ENCODE measurements around the gene SPART. TPM values are rescaled to one million over a fixed set of nuclear protein-coding genes. Genes with fewer than 3 reads are reported as not detected.

SPART gene
- polyA plus RNA-seq, 1 donor from 2014 or later, result 52.4 TPM

- H3K9me3 ChIP-seq (ENCODE audit: low read length), result no peaks in the 10 kb centered on the region
These were observed 60.2 kb downstream of the SPART start for GRCh38 chr13:36286006-36286405.

GRCh38 chr13:36282821-36283432, 63.3 kb downstream of the SPART start:
- H4K20me1 ChIP-seq (ENCODE audit: insufficient read depth), result no peaks in the 10 kb centered on the region
- H3K9ac ChIP-seq (ENCODE audit: low read length), result no peak overlapping the region
- H2AFZ ChIP-seq (ENCODE audit: low read depth, low read length), result no peak overlapping the region
- no peaks in the 10 kb centered on the region for H3K9me3 ChIP-seq (ENCODE audit: low read length)
- H3K27me3 ChIP-seq (ENCODE audit: insufficient read depth, low read depth, low read length), result no peaks in the 10 kb centered on the region
- H3K4me2 ChIP-seq (ENCODE audit: low read length), result no peak overlapping the region
- no peak overlapping the region for H3K4me3 ChIP-seq (ENCODE audit: low read length)
- H3K27ac ChIP-seq (ENCODE audit: low read length), result no peak overlapping the region
- H3F3A ChIP-seq (ENCODE audit: insufficient read depth, low read length, poor library complexity, severe bottlenecking), result no peaks in the 10 kb centered on the region
- H3K9me2 ChIP-seq (ENCODE audit: insufficient read depth, low read length), result no peaks in the 10 kb centered on the region
- no peaks in the 10 kb centered on the region for H3K36me3 ChIP-seq (ENCODE audit: insufficient read depth, low read length)
- no peaks in the 10 kb centered on the region for H3K79me2 ChIP-seq (replicated peaks; ENCODE audit: insufficient read depth, low read length)
- TF ChIP-seq REST (IDR thresholded peaks at IDR 0.05; ENCODE audit: borderline replicate concordance) (peak; percentile 83), SMC3 (conservative IDR thresholded peaks at IDR 0.05; ENCODE audit: poor library complexity) (peak; percentile 86), EZH2 (IDR thresholded peaks at IDR 0.05; ENCODE audit: borderline replicate concordance, insufficient read depth, low read length, poor library complexity, severe bottlenecking) (no peak), RAD21 (conservative IDR thresholded peaks at IDR 0.05) (peak; percentile 91), CTCF (IDR thresholded peaks at IDR 0.05; ENCODE audit: poor library complexity, severe bottlenecking) (peak; percentile 89)

More at GRCh38 chr13:36286006-36286405, 60.2 kb downstream of the SPART start:
- H3K79me2 ChIP-seq (replicated peaks; ENCODE audit: insufficient read depth, low read length), result no peaks in the 10 kb centered on the region
- H3K9me2 ChIP-seq (ENCODE audit: insufficient read depth, low read length), result no peaks in the 10 kb centered on the region
- no peak overlapping the region for H3K9ac ChIP-seq (ENCODE audit: low read length)
- no peaks in the 10 kb centered on the region for H3F3A ChIP-seq (ENCODE audit: insufficient read depth, low read length, poor library complexity, severe bottlenecking)
- no peaks in the 10 kb centered on the region for H4K20me1 ChIP-seq (ENCODE audit: insufficient read depth)
- H3K27ac ChIP-seq (ENCODE audit: low read length), result no peak overlapping the region
- TF ChIP-seq TAF1 (IDR thresholded peaks at IDR 0.05; ENCODE audit: low read depth) (no peak), CTCF (IDR thresholded peaks at IDR 0.05; ENCODE audit: poor library complexity, severe bottlenecking) (no peak), POLR2AphosphoS5 (IDR thresholded peaks at IDR 0.05) (no peak), RAD21 (conservative IDR thresholded peaks at IDR 0.05) (no peak), REST (IDR thresholded peaks at IDR 0.05; ENCODE audit: borderline replicate concordance) (no peak), EP300 (conservative IDR thresholded peaks at IDR 0.05; ENCODE audit: poor library complexity, severe bottlenecking) (no peak), EZH2 (IDR thresholded peaks at IDR 0.05; ENCODE audit: borderline replicate concordance, insufficient read depth, low read length, poor library complexity, severe bottlenecking) (no peak), SMC3 (conservative IDR thresholded peaks at IDR 0.05; ENCODE audit: poor library complexity) (no peak), MXI1 (conservative IDR thresholded peaks at IDR 0.05; ENCODE audit: poor library complexity, severe bottlenecking) (no peak)
- no peaks in the 10 kb centered on the region for H3K36me3 ChIP-seq (ENCODE audit: insufficient read depth, low read length)
- no peak overlapping the region for H3K4me2 ChIP-seq (ENCODE audit: low read length)
- H3K4me3 ChIP-seq (ENCODE audit: low read length), result no peak overlapping the region
- no peak overlapping the region for H2AFZ ChIP-seq (ENCODE audit: low read depth, low read length)
- H3K27me3 ChIP-seq (ENCODE audit: insufficient read depth, low read depth, low read length), result no peaks in the 10 kb centered on the region

Data from neural cell (in vitro differentiated cells).